PC-3 (cell line): ENCODE measurements around the gene IFNA6. TPM values are rescaled to one million over a fixed set of nuclear protein-coding genes. Genes with fewer than 3 reads are reported as not detected.
A peak's percentile ranks its signal among the peaks of the same experiment; 100 is the strongest.

Experiments
- ATAC-seq: fragments of 200-7000 bp; cut with Tn5 transposase; 2 replicates; pipeline ENCODE4 v1.9.1; 2020; ENCODE audit warnings: mild to moderate bottlenecking, moderate library complexity
- BruUV-seq: library from RNA; stranded (reverse); fragments of 400-500 nt; replicated peaks from 2 replicates; lab custom pipeline; 2021; lab: Mats Ljungman, UMichigan
- CTCF ChIA-PET: fragments of 300-600 bp; sonication (Branson Sonifier 250); formaldehyde crosslinking; loops from one replicate; lab custom pipeline; 2022; ENCODE audit warnings: antibody characterized with exemption; lab: Charles Lee
- POLR2A ChIA-PET: fragments of 300-600 bp; sonication (Branson Sonifier 250); formaldehyde crosslinking; loops from one replicate; lab custom pipeline; 2022; ENCODE audit warnings: antibody characterized with exemption; ENCODE audit not compliant: unreplicated experiment; lab: Charles Lee
- DNase-seq: peaks from one replicate; pipeline ENCODE4 v3.0.0-alpha.2; 2015
- H2AFZ ChIP-seq: fragments of 300-600 bp; sonication (generic); 2 replicates; pipeline ENCODE4 v1.6.0; 2016; ENCODE audit warnings: antibody characterized with exemption, low read length
- H3F3A ChIP-seq: fragments of 300-600 bp; sonication (generic); one replicate; pipeline ENCODE4 v1.6.0; 2017; ENCODE audit warnings: antibody characterized with exemption, low read length, control low read depth, mild to moderate bottlenecking; ENCODE audit not compliant: unreplicated experiment
- H3K27ac ChIP-seq: fragments of 300-600 bp; sonication (generic); 2 replicates; pipeline ENCODE4 v1.5.1; 2016; ENCODE audit warnings: mild to moderate bottlenecking, low read length
- H3K27me3 ChIP-seq: fragments of 300-600 bp; sonication (generic); 2 replicates; pipeline ENCODE4 v1.6.1; 2016; ENCODE audit warnings: low read length, mixed read lengths
- H3K36me3 ChIP-seq: fragments of 300-600 bp; sonication (generic); 2 replicates; pipeline ENCODE4 v1.6.1; 2016; ENCODE audit warnings: low read depth, mixed run types, low read length, mixed read lengths
- H3K4me1 ChIP-seq: fragments of 300-600 bp; sonication (generic); 2 replicates; pipeline ENCODE4 v1.5.1; 2016; ENCODE audit warnings: low read length; ENCODE audit not compliant: insufficient read depth
- H3K4me2 ChIP-seq: fragments of 300-600 bp; sonication (generic); 2 replicates; pipeline ENCODE4 v1.6.0; 2016; ENCODE audit warnings: low read length
- H3K4me3 ChIP-seq: fragments of 300-600 bp; sonication (generic); 2 replicates; pipeline ENCODE4 v1.5.1; 2016; ENCODE audit warnings: mild to moderate bottlenecking, low read length, mixed read lengths
- H3K79me2 ChIP-seq: fragments of 300-600 bp; sonication (generic); 2 replicates; pipeline ENCODE4 v1.6.1; 2017; ENCODE audit warnings: low read length, mixed read lengths
- H3K9ac ChIP-seq: fragments of 300-600 bp; sonication (generic); 2 replicates; pipeline ENCODE4 v1.6.0; 2016; ENCODE audit warnings: mild to moderate bottlenecking, low read length
- H3K9me2 ChIP-seq: fragments of 300-600 bp; sonication (generic); replicated peaks from 2 replicates; pipeline ENCODE4 v1.6.1; 2016; ENCODE audit warnings: mixed run types, low read length, mixed read lengths
- H3K9me3 ChIP-seq: fragments of 300-600 bp; sonication (generic); 2 replicates; pipeline ENCODE4 v1.6.1; 2016; ENCODE audit warnings: low read length, mixed read lengths
- H4K20me1 ChIP-seq: fragments of 300-600 bp; sonication (generic); 2 replicates; pipeline ENCODE4 v1.6.1; 2016; ENCODE audit warnings: low read length, mixed read lengths
- CTCF ChIP-seq: fragments of 300-600 bp; sonication (generic); conservative IDR thresholded peaks from 2 replicates; pipeline ENCODE4 v1.5.1; 2017; ENCODE audit warnings: antibody characterized with exemption, low read depth, mild to moderate bottlenecking, low read length
- EZH2 ChIP-seq: fragments of 300-600 bp; sonication (generic); IDR thresholded peaks from one replicate; pipeline ENCODE4 v1.6.1; 2017; ENCODE audit warnings: antibody characterized with exemption, mild to moderate bottlenecking, low read length; ENCODE audit not compliant: unreplicated experiment
- EZH2phosphoT487 ChIP-seq: fragments of 300-600 bp; sonication (generic); IDR thresholded peaks from 2 replicates; pipeline ENCODE4 v1.6.1; 2018; ENCODE audit warnings: mild to moderate bottlenecking, antibody characterized with exemption, low read length, borderline replicate concordance
- intact Hi-C: fragments of 100-400 bp; cut with micrococcal nuclease; formaldehyde crosslinking; loops from 2 replicates; pipeline ENCODE4 v1.9.0; 2023
- total RNA-seq: library from RNA; depleted of rRNA; stranded (reverse); fragments of >200 nt; gene quantifications from 2 replicates; pipeline ENCODE4 v1.2.3, GENCODE V29; 2014

The IFNA6 gene
- total RNA-seq, 1 experiment from 2014 or later = not detected

GRCh38 chr9:21333226-21333625 lies 17.5 kb downstream of the IFNA6 start:
- no peaks in the 10 kb centered on the region for H3K9me3 ChIP-seq
- intact Hi-C loops = no loop called here
- H3K4me2 ChIP-seq = peak overlapping the region; percentile 84
- no peaks in the 10 kb centered on the region for H3F3A ChIP-seq
- CTCF ChIA-PET = interaction anchor here (0.6 kb wide), 1 partner anchor 63 kb away, joined by 3 read pairs; no protein-coding TSS in a partner anchor
- TF ChIP-seq EZH2 (no peak), CTCF (no peak), EZH2phosphoT487 (no peak)
- H2AFZ ChIP-seq = no peak overlapping the region
- H3K27ac ChIP-seq = no peak overlapping the region
- POLR2A ChIA-PET = no interaction called here
- no TSS peak for BruUV-seq
- 0 out of 2 replicates have a peak, but pooled peaks cover 3% of the 10 kb centered on the region for H3K36me3 ChIP-seq
- ATAC-seq (no peak), DNase-seq (no peak)
- no peak overlapping the region for H3K9ac ChIP-seq
- H3K4me1 ChIP-seq = peaks cover 42% of the 10 kb centered on the region
- H3K4me3 ChIP-seq = peak overlapping the region; percentile 76
- no peaks in the 10 kb centered on the region for H3K9me2 ChIP-seq
- peaks cover 34% of the 10 kb centered on the region; the same call in 1 of the 2 replicates for H4K20me1 ChIP-seq
- peaks cover 68% of the 10 kb centered on the region for H3K79me2 ChIP-seq
- no peaks in the 10 kb centered on the region for H3K27me3 ChIP-seq

GRCh38 chr9:21331676-21332402 lies 18.8 kb downstream of the IFNA6 start:
- Histone ChIP-seq H3K9me2 (no peaks in the 10 kb centered on the region), H3F3A (no peaks in the 10 kb centered on the region), H3K27ac (no peak overlapping the region), H3K9me3 (no peaks in the 10 kb centered on the region), H3K9ac (no peak overlapping the region), H3K79me2 (peaks cover 81% of the 10 kb centered on the region), H2AFZ (no peak overlapping the region), H3K4me3 (peak overlapping the region; percentile 76), H3K4me2 (peak overlapping the region; percentile 84), H3K4me1 (peaks cover 42% of the 10 kb centered on the region), H4K20me1 (peaks cover 34% of the 10 kb centered on the region; the same call in 1 of the 2 replicates), H3K27me3 (no peaks in the 10 kb centered on the region), H3K36me3 (0 out of 2 replicates have a peak, but pooled peaks cover 3% of the 10 kb centered on the region)
- CTCF ChIA-PET = no interaction called here
- BruUV-seq = no TSS peak
- no peak for DNase-seq
- TF ChIP-seq EZH2 = no peak
- no peak for TF ChIP-seq CTCF
- intact Hi-C loops = no loop called here
- POLR2A ChIA-PET = no interaction called here
- no peak for ATAC-seq
